ACC112 (cell line): Measurements from ENCODE around the gene CD6.

Experiments used
- H2AFZ ChIP-seq: fragments of 200-600 bp; sonication (generic); one replicate; pipeline ENCODE4 v1.6.0; 2017; ENCODE audit warnings: antibody characterized with exemption, low read length; ENCODE audit not compliant: unreplicated experiment
- H3K27ac ChIP-seq: fragments of 200-600 bp; sonication (generic); 2 replicates; pipeline ENCODE4 v1.5.1; 2014; ENCODE audit warnings: low read depth, mild to moderate bottlenecking, antibody characterized with exemption, low read length, moderate library complexity
- H3K27me3 ChIP-seq: fragments of 200-600 bp; sonication (generic); 2 replicates; pipeline ENCODE4 v1.6.1; 2014; ENCODE audit warnings: mild to moderate bottlenecking, antibody characterized with exemption, low read length, moderate library complexity, mixed read lengths; ENCODE audit not compliant: insufficient read depth
- H3K36me3 ChIP-seq: fragments of 200-600 bp; sonication (generic); 2 replicates; pipeline ENCODE4 v1.6.1; 2016; ENCODE audit warnings: mild to moderate bottlenecking, antibody characterized with exemption, low read length, moderate library complexity, mixed read lengths; ENCODE audit not compliant: insufficient read depth
- H3K4me1 ChIP-seq: fragments of 200-600 bp; sonication (generic); one replicate; pipeline ENCODE4 v1.6.1; 2016; ENCODE audit warnings: low read length, mixed read lengths; ENCODE audit not compliant: insufficient read depth, unreplicated experiment, control insufficient read depth
- H3K4me3 ChIP-seq: fragments of 200-600 bp; sonication (generic); 2 replicates; pipeline ENCODE4 v1.5.1; 2014; ENCODE audit warnings: mild to moderate bottlenecking, low read depth, low read length
- H3K79me2 ChIP-seq: fragments of 200-600 bp; sonication (generic); one replicate; pipeline ENCODE4 v1.6.0; 2016; ENCODE audit warnings: low read length; ENCODE audit not compliant: control insufficient read depth, unreplicated experiment, insufficient read depth

The CD6 gene

GRCh38 chr11:61045271-61045670, 73.8 kb downstream of the CD6 start:
- no peaks in the 10 kb centered on the region for H3K79me2 ChIP-seq
- peaks cover 46% of the 10 kb centered on the region for H3K27me3 ChIP-seq
- no peak overlapping the region for H3K4me3 ChIP-seq
- no peak overlapping the region for H3K27ac ChIP-seq
- no peak overlapping the region for H2AFZ ChIP-seq
- peaks cover 6% of the 10 kb centered on the region for H3K4me1 ChIP-seq
- no peaks in the 10 kb centered on the region for H3K36me3 ChIP-seq

GRCh38 chr11:61046833-61047232, 75.4 kb downstream of the CD6 start:
- no peak overlapping the region for H2AFZ ChIP-seq
- no peak overlapping the region for H3K4me3 ChIP-seq
- H3K27ac ChIP-seq = no peak overlapping the region
- H3K36me3 ChIP-seq = no peaks in the 10 kb centered on the region
- H3K4me1 ChIP-seq = peaks cover 6% of the 10 kb centered on the region
- no peaks in the 10 kb centered on the region for H3K79me2 ChIP-seq
- H3K27me3 ChIP-seq = peaks cover 59% of the 10 kb centered on the region

GRCh38 chr11:61048368-61049062, 77.0 kb downstream of the CD6 start:
- Histone ChIP-seq H3K36me3 (no peaks in the 10 kb centered on the region), H2AFZ (no peak overlapping the region), H3K4me3 (no peak overlapping the region), H3K79me2 (no peaks in the 10 kb centered on the region), H3K4me1 (peaks cover 6% of the 10 kb centered on the region), H3K27ac (no peak overlapping the region), H3K27me3 (peaks cover 70% of the 10 kb centered on the region)

- peaks cover 74% of the 10 kb centered on the region for H3K27me3 ChIP-seq
- H3K4me1 ChIP-seq = peaks cover 6% of the 10 kb centered on the region
- no peak overlapping the region for H2AFZ ChIP-seq
- no peak overlapping the region for H3K4me3 ChIP-seq
- no peaks in the 10 kb centered on the region for H3K79me2 ChIP-seq
- H3K36me3 ChIP-seq = no peaks in the 10 kb centered on the region
- no peak overlapping the region for H3K27ac ChIP-seq
Observed at GRCh38 chr11:61049063-61049377, 77.5 kb downstream of the CD6 start.

- Histone ChIP-seq H3K27me3 (peaks cover 79% of the 10 kb centered on the region), H3K79me2 (no peaks in the 10 kb centered on the region), H3K4me1 (peaks cover 6% of the 10 kb centered on the region), H2AFZ (no peak overlapping the region), H3K4me3 (no peak overlapping the region), H3K36me3 (no peaks in the 10 kb centered on the region), H3K27ac (no peak overlapping the region)
Observed at GRCh38 chr11:61049859-61050258, 78.4 kb downstream of the CD6 start.

GRCh38 chr11:61052182-61052972, 80.9 kb downstream of the CD6 start:
- Histone ChIP-seq H3K36me3 (no peaks in the 10 kb centered on the region), H3K79me2 (no peaks in the 10 kb centered on the region), H3K4me3 (no peak overlapping the region), H2AFZ (no peak overlapping the region), H3K4me1 (no peaks in the 10 kb centered on the region), H3K27me3 (peaks cover 69% of the 10 kb centered on the region), H3K27ac (no peak overlapping the region)

GRCh38 chr11:61053191-61053590, 81.7 kb downstream of the CD6 start:
- Histone ChIP-seq H2AFZ (no peak overlapping the region), H3K4me3 (no peak overlapping the region), H3K27me3 (peaks cover 61% of the 10 kb centered on the region), H3K27ac (no peak overlapping the region), H3K36me3 (no peaks in the 10 kb centered on the region), H3K4me1 (no peaks in the 10 kb centered on the region), H3K79me2 (no peaks in the 10 kb centered on the region)

GRCh38 chr11:61054513-61054912, 83.0 kb downstream of the CD6 start:
- Histone ChIP-seq H3K79me2 (no peaks in the 10 kb centered on the region), H3K36me3 (no peaks in the 10 kb centered on the region), H3K4me1 (no peaks in the 10 kb centered on the region), H3K27me3 (peaks cover 48% of the 10 kb centered on the region), H3K27ac (no peak overlapping the region), H3K4me3 (no peak overlapping the region), H2AFZ (no peak overlapping the region)

- no peaks in the 10 kb centered on the region for H3K4me1 ChIP-seq
- H3K27me3 ChIP-seq = peaks cover 42% of the 10 kb centered on the region
- no peak overlapping the region for H3K27ac ChIP-seq
Observed at GRCh38 chr11:61054927-61055562, 83.6 kb downstream of the CD6 start.

GRCh38 chr11:61055776-61056175, 84.3 kb downstream of the CD6 start:
- no peak overlapping the region for H2AFZ ChIP-seq
- H3K27ac ChIP-seq = no peak overlapping the region
- H3K27me3 ChIP-seq = peaks cover 36% of the 10 kb centered on the region
- no peaks in the 10 kb centered on the region for H3K36me3 ChIP-seq
- no peaks in the 10 kb centered on the region for H3K79me2 ChIP-seq
- H3K4me3 ChIP-seq = no peak overlapping the region
- peaks cover 5% of the 10 kb centered on the region for H3K4me1 ChIP-seq

More at GRCh38 chr11:61054927-61055562, 83.6 kb downstream of the CD6 start:
- no peak overlapping the region for H2AFZ ChIP-seq
- no peak overlapping the region for H3K4me3 ChIP-seq
- no peaks in the 10 kb centered on the region for H3K36me3 ChIP-seq
- H3K79me2 ChIP-seq = no peaks in the 10 kb centered on the region
